ENCODE measurements around the gene PAEP. TPM values are rescaled to one million over a fixed set of nuclear protein-coding genes. Genes with fewer than 3 reads are reported as not detected.

The PAEP gene
- total and polyA plus RNA-seq, 4 donors, result not detected

GRCh38 chr9:135586601-135587109 lies 25.1 kb downstream of the PAEP start:
- TF ChIP-seq CTCF (IDR thresholded peaks at IDR 0.05; ENCODE audit: low read depth, low read length, missing input control), result no peak
- TF ChIP-seq, protein P1, sequence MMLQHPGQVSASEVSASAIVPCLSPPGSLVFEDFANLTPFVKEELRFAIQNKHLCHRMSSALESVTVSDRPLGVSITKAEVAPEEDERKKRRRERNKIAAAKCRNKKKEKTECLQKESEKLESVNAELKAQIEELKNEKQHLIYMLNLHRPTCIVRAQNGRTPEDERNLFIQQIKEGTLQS (IDR thresholded peaks at IDR 0.05), result no peak
- TF ChIP-seq YY1 (IDR thresholded peaks at IDR 0.05), result no peak
- TF ChIP-seq RXRA (IDR thresholded peaks at IDR 0.05), result no peak
- no peak for TF ChIP-seq REST (IDR thresholded peaks at IDR 0.05)
- TF ChIP-seq HNF4G (IDR thresholded peaks at IDR 0.05), result no peak
- TF ChIP-seq, protein P2, sequence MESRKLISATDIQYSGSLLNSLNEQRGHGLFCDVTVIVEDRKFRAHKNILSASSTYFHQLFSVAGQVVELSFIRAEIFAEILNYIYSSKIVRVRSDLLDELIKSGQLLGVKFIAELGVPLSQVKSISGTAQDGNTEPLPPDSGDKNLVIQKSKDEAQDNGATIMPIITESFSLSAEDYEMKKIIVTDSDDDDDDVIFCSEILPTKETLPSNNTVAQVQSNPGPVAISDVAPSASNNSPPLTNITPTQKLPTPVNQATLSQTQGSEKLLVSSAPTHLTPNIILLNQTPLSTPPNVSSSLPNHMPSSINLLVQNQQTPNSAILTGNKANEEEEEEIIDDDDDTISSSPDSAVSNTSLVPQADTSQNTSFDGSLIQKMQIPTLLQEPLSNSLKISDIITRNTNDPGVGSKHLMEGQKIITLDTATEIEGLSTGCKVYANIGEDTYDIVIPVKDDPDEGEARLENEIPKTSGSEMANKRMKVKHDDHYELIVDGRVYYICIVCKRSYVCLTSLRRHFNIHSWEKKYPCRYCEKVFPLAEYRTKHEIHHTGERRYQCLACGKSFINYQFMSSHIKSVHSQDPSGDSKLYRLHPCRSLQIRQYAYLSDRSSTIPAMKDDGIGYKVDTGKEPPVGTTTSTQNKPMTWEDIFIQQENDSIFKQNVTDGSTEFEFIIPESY (IDR thresholded peaks at IDR 0.05), result no peak
- TF ChIP-seq FOXA2 (IDR thresholded peaks at IDR 0.05), result no peak
- no peak for TF ChIP-seq JUND (IDR thresholded peaks at IDR 0.05)
- no peak for TF ChIP-seq SP1 (IDR thresholded peaks at IDR 0.05)
- no peak for TF ChIP-seq TAF1 (conservative IDR thresholded peaks at IDR 0.05)
- TF ChIP-seq FOXA1 (IDR thresholded peaks at IDR 0.05), result no peak
- no peak for TF ChIP-seq HNF4A (conservative IDR thresholded peaks at IDR 0.05)
- no peak for TF ChIP-seq RAD21 (IDR thresholded peaks at IDR 0.05)
- no peak for TF ChIP-seq EGR1 (IDR thresholded peaks at IDR 0.05; ENCODE audit: low read depth in 2 of 2)
- TF ChIP-seq GABPA (IDR thresholded peaks at IDR 0.05 in 1 of 2, conservative IDR thresholded peaks at IDR 0.05 in 1 of 2), result no peak
- no peak for TF ChIP-seq MAX (IDR thresholded peaks at IDR 0.05)
- DNase-seq (ENCODE audit: low spot score), result no peak
- no peak overlapping the region for H3K4me3 ChIP-seq (ENCODE audit: low read depth in 1 of 3, low read length in 3 of 3)
- H3K27me3 ChIP-seq (ENCODE audit: control insufficient read depth in 4 of 4, insufficient read depth in 4 of 4, low read length in 3 of 4), result peaks cover 0 to under 1% (median 0%) of the 10 kb centered on the region in 4 donors
- no peak overlapping the region for H3K9ac ChIP-seq (ENCODE audit: low read depth in 1 of 2, low read length in 2 of 2)
- no peak overlapping the region for H3K27ac ChIP-seq (ENCODE audit: low read depth in 1 of 2, low read length in 2 of 2)
- no peaks in the 10 kb centered on the region for H3K9me3 ChIP-seq (ENCODE audit: control insufficient read depth in 4 of 4, low read length in 3 of 4)
- H3K4me1 ChIP-seq (ENCODE audit: control insufficient read depth in 4 of 4, insufficient read depth in 4 of 4, low read length in 3 of 4), result no peaks in the 10 kb centered on the region
- no peaks in the 10 kb centered on the region for H3K36me3 ChIP-seq (ENCODE audit: control insufficient read depth in 4 of 4, insufficient read depth in 3 of 4, low read depth in 1 of 4, low read length in 3 of 4)
- 69% methylated on average over 15 of the region's 15 CpGs for WGBS
